KOPT-K1 (cell line): Measurements from ENCODE around the gene SIGLEC10.
"Not testable (repeated sequence)": the region's sequence is repeated elsewhere in the genome, so short reads cannot be mapped to it uniquely, and the experiment has no call there.

Source experiments
- H3K27ac ChIP-seq: fragments of 200-600 bp; sonication (generic); 2 replicates; pipeline ENCODE4 v1.5.1; 2016; ENCODE audit warnings: antibody characterized with exemption, mild to moderate bottlenecking, low read depth, low read length; ENCODE audit not compliant: poor library complexity, severe bottlenecking
- H3K36me3 ChIP-seq: fragments of 200-600 bp; sonication (generic); 2 replicates; pipeline ENCODE4 v1.5.1; 2017; ENCODE audit warnings: antibody characterized with exemption, mild to moderate bottlenecking, low read length, moderate library complexity; ENCODE audit not compliant: insufficient read depth
- H3K9me3 ChIP-seq: fragments of 200-600 bp; sonication (generic); 2 replicates; pipeline ENCODE4 v1.5.1; 2017; ENCODE audit warnings: antibody characterized with exemption, low read length, mild to moderate bottlenecking; ENCODE audit not compliant: insufficient read depth, poor library complexity, severe bottlenecking

The SIGLEC10 gene, protein sequence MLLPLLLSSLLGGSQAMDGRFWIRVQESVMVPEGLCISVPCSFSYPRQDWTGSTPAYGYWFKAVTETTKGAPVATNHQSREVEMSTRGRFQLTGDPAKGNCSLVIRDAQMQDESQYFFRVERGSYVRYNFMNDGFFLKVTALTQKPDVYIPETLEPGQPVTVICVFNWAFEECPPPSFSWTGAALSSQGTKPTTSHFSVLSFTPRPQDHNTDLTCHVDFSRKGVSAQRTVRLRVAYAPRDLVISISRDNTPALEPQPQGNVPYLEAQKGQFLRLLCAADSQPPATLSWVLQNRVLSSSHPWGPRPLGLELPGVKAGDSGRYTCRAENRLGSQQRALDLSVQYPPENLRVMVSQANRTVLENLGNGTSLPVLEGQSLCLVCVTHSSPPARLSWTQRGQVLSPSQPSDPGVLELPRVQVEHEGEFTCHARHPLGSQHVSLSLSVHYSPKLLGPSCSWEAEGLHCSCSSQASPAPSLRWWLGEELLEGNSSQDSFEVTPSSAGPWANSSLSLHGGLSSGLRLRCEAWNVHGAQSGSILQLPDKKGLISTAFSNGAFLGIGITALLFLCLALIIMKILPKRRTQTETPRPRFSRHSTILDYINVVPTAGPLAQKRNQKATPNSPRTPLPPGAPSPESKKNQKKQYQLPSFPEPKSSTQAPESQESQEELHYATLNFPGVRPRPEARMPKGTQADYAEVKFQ

DNA sequence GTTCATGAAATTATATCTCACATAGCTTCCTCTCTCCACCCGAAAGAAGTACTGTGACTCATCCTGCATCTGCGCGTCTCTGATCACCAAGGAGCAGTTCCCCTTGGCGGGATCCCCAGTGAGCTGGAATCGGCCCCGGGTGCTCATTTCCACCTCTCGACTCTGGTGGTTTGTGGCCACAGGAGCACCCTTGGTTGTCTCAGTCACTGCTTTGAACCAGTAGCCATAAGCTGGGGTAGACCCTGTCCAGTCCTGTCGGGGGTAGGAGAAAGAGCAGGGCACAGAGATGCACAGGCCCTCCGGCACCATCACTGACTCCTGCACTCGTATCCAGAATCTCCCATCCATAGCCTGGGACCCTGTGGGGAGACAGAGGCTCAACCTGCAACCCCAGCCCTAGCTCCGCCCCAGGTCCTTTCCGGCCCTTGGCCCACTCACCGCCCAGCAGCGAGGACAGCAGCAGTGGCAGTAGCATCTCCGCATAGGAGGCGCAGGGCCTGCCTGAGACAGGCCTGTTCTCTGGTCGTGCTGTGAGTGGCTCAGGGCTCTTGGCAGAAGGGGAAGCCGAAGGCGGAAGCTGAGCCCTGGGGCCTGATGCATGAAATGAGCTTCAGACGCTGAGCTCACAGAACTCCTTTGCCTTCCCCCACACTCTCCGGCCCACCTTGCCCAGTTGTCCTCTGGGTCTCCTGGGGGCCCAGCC is at the start of gene SIGLEC10:
SIGLEC10 (minus strand) TSS at position 536 of the 703 bp plus-strand sequence; CDS start at position 475, 61 bp downstream.
- Histone ChIP-seq H3K9me3 (no peaks in the 10 kb centered on the region), H3K27ac (no peak within 1 kb of the TSS), H3K36me3 (no peaks in the 10 kb centered on the region)

DNA sequence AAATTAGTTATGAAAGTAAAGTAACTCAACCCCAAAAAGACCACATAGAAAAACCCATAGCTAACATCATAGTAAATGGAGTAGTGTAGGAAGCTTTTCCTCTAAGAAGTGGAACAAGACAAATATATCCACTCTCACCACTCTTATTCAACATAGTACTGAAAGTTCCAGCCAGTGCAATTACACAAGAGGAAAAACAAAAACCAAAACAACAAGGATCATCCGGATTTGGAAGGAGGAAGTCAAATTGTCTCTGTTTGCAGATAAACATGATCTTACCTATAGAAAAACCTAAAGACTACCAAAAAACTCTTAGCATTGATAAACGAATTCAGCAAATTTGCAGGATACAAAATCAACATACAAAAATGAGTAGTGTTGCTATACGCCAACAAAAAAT is 49.3 kb upstream of the SIGLEC10 start:
- no peaks in the 10 kb centered on the region for H3K9me3 ChIP-seq
- H3K27ac ChIP-seq, result no peak overlapping the region
- no peaks in the 10 kb centered on the region for H3K36me3 ChIP-seq

DNA sequence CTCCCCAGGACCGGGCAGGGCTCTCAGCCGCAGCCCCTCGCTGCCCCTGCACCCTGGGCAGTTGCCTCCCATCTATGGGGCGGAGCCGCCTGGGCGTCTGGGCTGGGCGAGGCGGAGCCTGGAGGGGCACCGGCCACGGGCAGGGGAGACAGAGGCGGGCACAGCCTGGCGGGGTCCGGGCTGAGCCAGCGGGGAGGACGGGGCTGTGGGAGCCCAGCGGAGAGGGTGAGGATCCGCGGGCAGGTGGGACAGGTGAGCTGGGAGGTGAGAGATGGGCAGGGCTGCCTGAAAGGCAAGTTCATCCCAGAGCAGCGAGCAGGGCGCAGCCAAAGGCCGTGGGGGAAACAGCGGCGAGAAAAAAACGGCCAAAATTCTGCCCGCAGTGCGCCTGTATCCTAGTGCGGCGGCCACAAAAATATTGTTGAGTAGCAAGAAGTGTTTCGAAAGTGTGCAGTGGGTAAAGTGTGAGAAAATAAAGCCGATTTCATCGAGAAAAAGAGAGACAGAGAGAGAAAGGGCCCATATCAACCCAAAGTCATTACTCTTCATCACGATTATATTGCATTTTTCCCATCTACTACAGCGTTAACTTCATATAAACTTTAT is 46.6 kb upstream of the SIGLEC10 start:
- H3K27ac ChIP-seq, H3K9me3 ChIP-seq, H3K36me3 ChIP-seq: not testable (repeated sequence)

DNA sequence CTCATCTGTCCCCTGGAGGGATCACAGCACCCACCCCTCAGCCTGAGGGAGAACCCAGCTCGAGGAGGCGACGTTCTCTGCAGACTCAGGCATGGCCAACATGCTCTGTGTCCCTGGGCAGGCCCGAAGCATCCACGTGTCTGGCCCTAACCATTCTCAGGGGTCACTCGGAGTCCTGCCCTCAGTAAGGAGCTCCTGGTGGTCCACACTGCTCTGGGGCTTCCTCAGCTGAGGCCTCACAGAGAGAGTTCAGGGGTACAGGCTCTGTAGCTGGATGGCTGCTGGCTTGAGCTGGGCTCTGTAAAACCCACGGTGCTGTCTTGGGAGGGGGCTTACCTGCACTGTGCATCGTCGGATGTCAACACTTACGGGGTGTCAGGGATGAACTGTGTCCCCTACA is 45.2 kb upstream of the SIGLEC10 start:
- no peaks in the 10 kb centered on the region for H3K36me3 ChIP-seq
- no peaks in the 10 kb centered on the region for H3K9me3 ChIP-seq
- no peak overlapping the region for H3K27ac ChIP-seq

DNA sequence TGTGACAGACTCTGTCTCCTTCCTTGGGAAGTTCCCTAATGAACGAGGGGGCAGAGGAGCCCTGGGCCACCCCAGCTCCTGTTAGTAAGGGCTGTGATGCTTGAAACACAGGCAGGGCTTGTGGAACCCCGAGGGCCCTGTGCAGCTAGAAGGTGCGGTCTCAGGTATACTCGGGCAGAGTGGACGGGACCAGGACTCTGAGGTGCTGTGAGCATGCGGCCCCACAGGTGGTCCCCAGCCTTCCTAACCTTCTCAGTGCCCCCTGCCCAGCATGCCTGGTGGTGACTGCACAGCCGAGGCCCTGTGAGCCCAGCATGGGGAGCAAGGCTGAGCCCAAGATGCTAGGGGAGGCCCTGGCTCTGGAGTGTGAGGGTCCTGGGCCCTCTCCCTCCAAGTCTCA is 44.8 kb upstream of the SIGLEC10 start:
- H3K9me3 ChIP-seq, result no peaks in the 10 kb centered on the region
- H3K36me3 ChIP-seq, result no peaks in the 10 kb centered on the region
- no peak overlapping the region for H3K27ac ChIP-seq

DNA sequence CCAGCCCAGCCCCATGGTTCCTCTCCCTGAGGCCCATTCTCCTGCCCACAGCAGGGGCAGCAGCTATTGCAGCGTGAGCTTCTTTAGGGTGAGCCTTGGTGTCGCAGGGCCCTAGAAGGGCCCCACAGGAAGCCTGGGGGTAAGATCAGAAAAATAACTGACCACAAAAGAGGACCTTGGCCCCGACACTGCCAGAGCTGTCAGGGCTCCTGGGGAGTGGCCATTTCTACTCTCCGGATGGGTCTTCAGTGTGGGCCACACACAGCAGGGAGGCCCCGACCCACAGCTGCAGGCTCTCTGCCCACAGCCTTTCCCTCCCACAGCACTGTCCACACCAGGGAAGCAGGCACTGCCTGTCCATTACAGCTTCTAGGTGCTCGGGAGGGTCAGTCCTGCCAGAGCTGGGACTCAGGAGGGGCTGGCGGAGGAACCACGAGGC is 44.3 kb upstream of the SIGLEC10 start:
- no peaks in the 10 kb centered on the region for H3K36me3 ChIP-seq
- H3K9me3 ChIP-seq, result no peaks in the 10 kb centered on the region
- no peak overlapping the region for H3K27ac ChIP-seq

DNA sequence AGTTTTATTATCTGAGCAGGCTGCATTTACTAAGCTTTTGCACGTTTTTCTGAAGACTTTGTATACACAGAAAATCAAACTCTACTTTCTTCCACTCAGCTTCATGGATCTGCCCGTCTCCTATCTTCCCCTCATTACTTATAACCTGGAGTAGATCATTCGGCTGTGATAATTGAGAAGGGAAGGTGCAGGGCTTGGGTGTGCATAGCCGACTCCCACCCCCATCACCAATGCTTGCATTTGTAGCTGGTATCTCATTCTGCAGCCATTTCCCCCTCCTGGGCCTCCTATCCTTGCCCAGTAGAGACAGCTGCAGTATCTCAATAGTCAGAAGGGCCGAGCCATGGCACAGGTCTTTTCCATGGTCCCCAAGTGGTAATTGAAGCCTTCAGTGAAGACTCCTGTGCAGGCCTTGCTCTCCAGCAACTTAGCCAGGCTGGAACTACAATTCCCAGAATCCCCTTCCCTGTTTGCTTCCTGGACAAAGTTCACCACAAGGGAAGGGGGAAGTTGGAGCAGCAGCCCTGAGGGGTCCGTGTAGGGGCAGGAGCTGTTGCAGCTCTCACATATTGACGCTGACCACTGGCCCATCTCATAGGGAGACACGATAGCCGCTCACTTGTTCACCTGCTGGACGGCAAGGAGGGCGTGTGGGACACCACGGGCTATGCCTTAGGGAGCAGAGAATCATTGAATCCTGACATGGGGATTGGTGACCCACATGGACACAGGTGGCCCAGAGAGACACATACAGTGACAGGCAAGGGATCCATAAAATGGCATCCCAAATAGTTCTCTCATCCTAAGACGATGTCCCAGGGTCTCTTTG is 42.9 kb upstream of the SIGLEC10 start:
- Histone ChIP-seq H3K9me3 (no peaks in the 10 kb centered on the region), H3K36me3 (no peaks in the 10 kb centered on the region), H3K27ac (no peak overlapping the region)

DNA sequence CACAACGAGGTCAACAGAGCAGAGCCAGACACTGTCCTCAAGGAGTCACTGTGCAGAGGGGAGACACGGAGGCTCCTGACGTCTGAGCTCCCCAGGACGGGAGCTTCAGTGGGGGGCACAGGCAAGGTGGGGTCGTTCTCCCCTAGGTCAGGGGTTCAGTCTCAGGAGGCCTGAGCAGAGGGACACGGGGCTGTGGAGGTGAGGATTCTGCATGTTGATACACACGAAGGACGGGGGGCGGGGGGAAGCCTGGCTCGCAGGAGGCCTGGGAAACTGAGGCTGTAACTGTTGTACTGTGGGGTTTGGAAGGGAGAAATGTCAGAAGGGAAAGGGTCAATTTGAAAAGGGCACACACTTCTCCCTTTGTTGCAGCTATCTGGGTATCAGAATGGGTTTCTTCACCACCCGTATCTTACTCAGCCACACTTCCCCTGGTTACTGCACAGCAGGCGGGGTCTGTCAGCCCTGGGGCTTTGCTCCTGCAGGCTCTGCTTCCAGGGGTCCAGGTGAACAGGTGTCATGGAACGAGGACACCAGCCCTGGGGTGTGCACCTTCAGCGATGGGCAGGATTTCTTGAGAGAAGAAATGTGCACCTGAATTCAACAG is 41.6 kb upstream of the SIGLEC10 start:
- H3K9me3 ChIP-seq, result no peaks in the 10 kb centered on the region
- H3K36me3 ChIP-seq, result no peaks in the 10 kb centered on the region
- H3K27ac ChIP-seq, result no peak overlapping the region

DNA sequence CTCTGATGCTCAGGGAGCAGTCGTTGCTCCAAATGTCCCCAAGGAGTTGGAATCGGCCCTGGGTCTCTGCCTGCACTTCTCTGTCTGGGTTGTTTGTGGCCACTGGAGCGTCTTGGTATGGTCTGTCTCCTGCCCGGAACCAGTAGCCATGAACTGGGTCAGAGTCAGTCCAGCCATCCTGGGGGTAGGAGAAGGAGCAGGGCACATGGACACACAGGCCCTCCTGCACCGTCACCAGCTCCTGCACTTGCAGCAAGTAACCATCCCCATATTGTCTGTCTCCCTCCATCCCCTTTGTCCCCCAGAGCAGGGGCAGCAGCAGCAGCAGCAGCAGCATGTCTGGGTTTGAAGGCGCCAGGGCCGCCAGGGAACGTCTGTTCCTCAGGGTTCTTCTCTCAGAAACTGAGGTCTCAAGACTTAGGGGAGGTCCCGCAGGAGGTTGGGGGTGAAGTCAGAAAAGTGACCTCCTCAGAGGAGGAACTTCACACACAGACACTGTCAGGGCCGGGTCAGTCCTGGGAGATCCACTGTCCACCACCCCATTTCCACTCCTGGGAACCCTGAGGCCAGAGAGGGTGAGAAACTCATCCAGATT is 40.7 kb upstream of the SIGLEC10 start, which contains the start of gene SIGLEC8:
SIGLEC8 (minus strand) TSS at position 404 of the 595 bp plus-strand sequence; CDS start at position 337, 67 bp downstream.
- Histone ChIP-seq H3K9me3 (no peaks in the 10 kb centered on the region), H3K27ac (no peak within 1 kb of the TSS), H3K36me3 (no peaks in the 10 kb centered on the region)

DNA sequence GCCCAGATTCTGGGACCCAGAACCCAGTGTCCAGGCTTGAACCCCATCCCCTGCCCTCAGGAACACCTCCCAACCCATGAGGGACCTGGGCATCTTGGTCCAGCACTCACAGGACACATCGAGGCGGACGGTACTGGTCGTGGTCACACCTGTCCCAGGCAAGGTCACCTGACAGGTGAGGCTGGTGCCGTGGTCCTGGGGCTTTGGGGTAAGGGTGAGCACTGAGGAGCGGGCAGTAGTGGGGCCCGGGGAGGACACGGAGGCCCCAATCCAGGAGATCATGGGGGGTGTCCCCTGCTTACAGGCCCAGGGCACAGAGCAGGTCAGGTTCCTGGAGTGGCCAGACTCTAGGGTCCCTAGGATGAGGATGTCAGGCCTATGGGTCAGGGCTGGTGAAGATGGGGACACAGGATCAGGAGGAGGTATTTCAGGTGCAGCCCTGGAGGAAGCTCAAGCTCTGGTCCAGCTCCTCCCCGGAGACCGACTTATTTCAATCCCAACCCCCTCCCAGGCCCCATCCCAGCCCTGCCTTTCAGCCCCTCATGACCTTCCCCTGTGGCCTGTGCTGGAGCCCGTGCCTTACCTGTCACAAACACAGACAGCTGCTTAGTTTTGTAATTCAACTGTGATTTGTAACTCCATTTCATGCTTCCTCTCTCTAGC is 40.0 kb upstream of the SIGLEC10 start:
- H3K9me3 ChIP-seq, result no peaks in the 10 kb centered on the region
- no peak overlapping the region for H3K27ac ChIP-seq
- no peaks in the 10 kb centered on the region for H3K36me3 ChIP-seq

DNA sequence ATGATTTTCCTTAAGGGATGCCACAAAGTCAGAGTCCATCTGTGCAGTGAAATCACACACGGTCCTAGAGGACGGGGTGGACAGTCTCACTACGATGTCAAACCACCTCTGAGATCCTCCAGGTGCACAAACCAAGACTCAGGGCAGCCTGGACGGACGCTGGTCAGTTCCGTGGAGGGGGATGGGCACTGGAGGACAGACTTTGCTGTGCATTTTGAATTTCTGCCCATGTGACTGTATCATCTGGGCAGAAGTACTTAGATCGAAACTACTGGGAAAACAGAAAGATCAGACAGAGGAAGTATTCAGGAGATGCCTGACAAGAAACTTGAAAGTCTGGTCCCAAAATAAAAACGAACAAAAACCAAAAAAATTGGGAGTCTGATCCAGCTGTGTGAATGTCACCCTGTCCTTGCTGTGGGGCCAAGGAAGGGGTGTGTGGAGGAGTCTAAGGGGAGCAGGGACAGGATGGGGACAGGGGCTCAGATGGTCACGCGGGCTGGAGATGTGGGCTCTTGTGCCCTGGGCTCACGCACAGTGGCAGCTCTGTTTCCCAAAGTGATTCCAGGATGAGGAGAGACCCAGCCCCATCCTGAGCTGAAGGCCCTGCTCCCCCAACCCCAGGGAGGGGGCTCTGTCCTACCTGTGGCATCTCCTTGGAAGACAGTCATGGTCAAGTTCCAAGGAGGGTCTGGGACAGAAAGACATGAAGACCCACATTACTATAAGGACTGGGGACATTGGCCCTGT is 39.3 kb upstream of the SIGLEC10 start:
- Histone ChIP-seq H3K9me3 (no peaks in the 10 kb centered on the region), H3K36me3 (no peaks in the 10 kb centered on the region), H3K27ac (no peak overlapping the region)

DNA sequence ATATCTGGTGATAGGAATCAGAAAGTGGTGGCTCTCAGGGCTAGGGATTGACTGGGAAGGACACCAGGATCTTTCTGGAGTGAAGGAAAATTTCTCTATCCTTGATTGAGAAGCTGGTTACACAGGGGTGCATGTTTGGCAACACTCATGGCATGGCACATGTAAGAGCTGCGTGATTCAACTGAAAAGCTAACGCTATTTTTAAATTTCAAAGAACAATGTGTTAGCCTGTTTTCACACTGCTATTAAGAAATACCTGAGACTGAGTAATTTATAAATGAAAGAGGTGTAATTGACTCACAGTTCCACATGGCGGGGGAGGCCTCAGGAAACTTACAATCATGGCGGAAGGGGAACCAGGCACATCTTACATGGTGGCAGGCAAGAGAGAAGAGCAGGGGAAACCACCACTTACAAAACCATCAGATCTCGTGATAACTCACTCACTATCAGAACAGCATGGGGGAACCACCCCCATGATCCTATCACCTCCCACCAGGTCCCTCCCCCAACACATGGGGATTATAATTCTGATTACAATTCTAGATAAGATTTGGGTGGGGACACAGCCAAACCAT is 33.4 kb upstream of the SIGLEC10 start:
- Histone ChIP-seq H3K9me3 (peaks cover 20% of the 10 kb centered on the region), H3K27ac (no peak overlapping the region), H3K36me3 (no peaks in the 10 kb centered on the region)
